IMR-90 (cell line): ENCODE measurements around the gene DOCK4. TPM values are rescaled to one million over a fixed set of nuclear protein-coding genes. Genes with fewer than 3 reads are reported as not detected.

Experiments
- ATAC-seq: fragments of 200-7000 bp; cut with Tn5 transposase; 2 replicates; pipeline ENCODE4 v1.9.1; 2020; ENCODE audit warnings: low read depth, mild to moderate bottlenecking, moderate library complexity
- BruUV-seq: library from RNA; stranded (reverse); fragments of 400-500 nt; replicated peaks from 2 replicates; lab custom pipeline; 2021; lab: Mats Ljungman, UMichigan
- CTCF ChIA-PET: fragments of 300-600 bp; formaldehyde crosslinking; extraction: SDS; loops from one replicate; lab custom pipeline; 2021; ENCODE audit warnings: antibody characterized with exemption; lab: Yijun Ruan, JAX
- POLR2A ChIA-PET: fragments of 300-600 bp; sonication (Branson Sonifier 250); formaldehyde crosslinking; loops from one replicate; lab custom pipeline; 2022; ENCODE audit warnings: antibody characterized with exemption; ENCODE audit not compliant: unreplicated experiment; lab: Charles Lee
- DNase-seq: peaks from one replicate; pipeline ENCODE4 v3.0.0; 2013
- H2AFZ ChIP-seq: replicated peaks from 2 replicates; pipeline ENCODE3; 2013; ENCODE audit warnings: low read length, mild to moderate bottlenecking; ENCODE audit not compliant: poor library complexity
- H2AK5ac ChIP-seq: 2 replicates; pipeline ENCODE4 v1.6.1; 2013; ENCODE audit warnings: low read depth, low read length, inconsistent platforms
- H2AK9ac ChIP-seq: replicated peaks from 2 replicates; pipeline ENCODE3; 2013; ENCODE audit warnings: mild to moderate bottlenecking, low read depth, low read length, moderate library complexity; ENCODE audit not compliant: poor library complexity
- H2BK120ac ChIP-seq: 2 replicates; pipeline ENCODE4 v1.6.1; 2013; ENCODE audit warnings: low read depth, low read length, inconsistent platforms
- H2BK15ac ChIP-seq: 3 replicates; pipeline ENCODE4 v1.6.1; 2013; ENCODE audit warnings: low read depth, low read length, inconsistent platforms
- H2BK20ac ChIP-seq: 2 replicates; pipeline ENCODE4 v1.6.1; 2013; ENCODE audit warnings: low read depth, mild to moderate bottlenecking, inconsistent platforms, low read length, moderate library complexity
- H2BK5ac ChIP-seq: 2 replicates; pipeline ENCODE4 v1.6.1; 2013; ENCODE audit warnings: mild to moderate bottlenecking, low read depth, low read length, inconsistent platforms; ENCODE audit not compliant: poor library complexity, severe bottlenecking
- H3K14ac ChIP-seq: replicated peaks from 2 replicates; pipeline ENCODE4 v1.6.1; 2013; ENCODE audit warnings: low read depth, low read length, inconsistent platforms
- H3K18ac ChIP-seq: 2 replicates; pipeline ENCODE4 v1.6.1; 2013; ENCODE audit warnings: low read depth, low read length, control low read depth
- H3K23ac ChIP-seq: 2 replicates; pipeline ENCODE4 v1.6.1; 2013; ENCODE audit warnings: low read depth, low read length, inconsistent platforms
- H3K27ac ChIP-seq: 2 replicates; pipeline ENCODE4 v1.5.1; 2013; ENCODE audit warnings: mild to moderate bottlenecking, control low read depth, low read length; ENCODE audit not compliant: insufficient read depth
- H3K27me3 ChIP-seq: 2 replicates; pipeline ENCODE4 v1.6.1; 2013; ENCODE audit warnings: low read length; ENCODE audit not compliant: control insufficient read depth, insufficient read depth
- H3K36me3 ChIP-seq: 2 replicates; pipeline ENCODE4 v1.6.1; 2013; ENCODE audit warnings: low read length, mixed read lengths; ENCODE audit not compliant: control insufficient read depth, insufficient read depth
- H3K4ac ChIP-seq: 2 replicates; pipeline ENCODE4 v1.6.1; 2013; ENCODE audit warnings: low read depth, low read length, inconsistent platforms
- H3K4me1 ChIP-seq: 2 replicates; pipeline ENCODE4 v1.6.1; 2013; ENCODE audit warnings: low read length, mixed read lengths; ENCODE audit not compliant: control insufficient read depth, insufficient read depth
- H3K4me2 ChIP-seq: 2 replicates; pipeline ENCODE4 v1.6.1; 2013; ENCODE audit warnings: low read depth, mild to moderate bottlenecking, control low read depth, low read length, moderate library complexity
- H3K4me3 ChIP-seq: 2 replicates; pipeline ENCODE4 v1.5.1; 2013; ENCODE audit warnings: low read depth, mild to moderate bottlenecking, control low read depth, low read length, moderate library complexity; ENCODE audit not compliant: insufficient read depth
- H3K56ac ChIP-seq: 2 replicates; pipeline ENCODE4 v1.6.1; 2013; ENCODE audit warnings: low read length, inconsistent platforms; ENCODE audit not compliant: insufficient read depth; ENCODE audit errors: extremely low read depth
- H3K79me1 ChIP-seq, 2 experiments: 2 replicates each; pipeline ENCODE4 v1.6.1; 2013; ENCODE audit warnings: low read length in 2 of 2, inconsistent platforms in 1 of 2, low read depth in 1 of 2
- H3K9ac ChIP-seq: 2 replicates; pipeline ENCODE4 v1.6.1; 2013; ENCODE audit warnings: low read depth, low read length, control low read depth
- H3K9me1 ChIP-seq: 2 replicates; pipeline ENCODE4 v1.6.1; 2013; ENCODE audit warnings: low read length, inconsistent platforms; ENCODE audit not compliant: insufficient read depth
- H3K9me3 ChIP-seq: 2 replicates; pipeline ENCODE4 v1.6.1; 2013; ENCODE audit warnings: low read length; ENCODE audit not compliant: control insufficient read depth, insufficient read depth
- H4K20me1 ChIP-seq: 2 replicates; pipeline ENCODE4 v1.6.1; 2013; ENCODE audit warnings: low read length, inconsistent platforms; ENCODE audit not compliant: insufficient read depth
- H4K5ac ChIP-seq: 2 replicates; pipeline ENCODE4 v1.6.1; 2013; ENCODE audit warnings: mild to moderate bottlenecking, low read depth, low read length, control low read depth
- H4K8ac ChIP-seq, 2 experiments: 2 replicates each; pipeline ENCODE4 v1.6.1; 2013; ENCODE audit warnings: low read depth in 2 of 2, low read length in 2 of 2, control low read depth in 1 of 2, inconsistent platforms in 1 of 2
- H4K91ac ChIP-seq: 2 replicates; pipeline ENCODE4 v1.6.1; 2013; ENCODE audit warnings: low read depth, low read length, inconsistent platforms; ENCODE audit not compliant: insufficient read depth
- BHLHE40 ChIP-seq: fragments of 150-350 bp; IDR thresholded peaks from 2 replicates; pipeline ENCODE4 v1.6.1; 2016; ENCODE audit warnings: mild to moderate bottlenecking, low read depth, low read length
- ELK1 ChIP-seq: fragments of 150-350 bp; IDR thresholded peaks from 2 replicates; pipeline ENCODE4 v1.6.1; 2016; ENCODE audit warnings: low read depth, mild to moderate bottlenecking, low read length, moderate library complexity, borderline replicate concordance
- FOS ChIP-seq: fragments of 150-350 bp; IDR thresholded peaks from 2 replicates; pipeline ENCODE4 v1.6.1; 2016; ENCODE audit warnings: low read depth, low read length
- MAFK ChIP-seq: IDR thresholded peaks from 2 replicates; pipeline ENCODE4 v1.6.1; 2012; ENCODE audit warnings: low read depth, low read length, improper control_type of control experiment
- MAZ ChIP-seq: IDR thresholded peaks from 2 replicates; pipeline ENCODE4 v1.6.1; 2012; ENCODE audit warnings: low read depth, mild to moderate bottlenecking, low read length, improper control_type of control experiment, moderate library complexity, borderline replicate concordance
- MXI1 ChIP-seq: IDR thresholded peaks from 2 replicates; pipeline ENCODE4 v1.6.1; 2012; ENCODE audit warnings: low read depth, mild to moderate bottlenecking, low read length, moderate library complexity, borderline replicate concordance
- NFE2L2 ChIP-seq: fragments of 150-350 bp; IDR thresholded peaks from 2 replicates; pipeline ENCODE4 v1.6.1; 2016; ENCODE audit warnings: low read depth, mild to moderate bottlenecking, low read length
- RAD21 ChIP-seq: IDR thresholded peaks from 2 replicates; pipeline ENCODE4 v1.6.1; 2012; ENCODE audit warnings: low read length, improper control_type of control experiment
- RCOR1 ChIP-seq: IDR thresholded peaks from 2 replicates; pipeline ENCODE4 v1.6.1; 2012; ENCODE audit warnings: mild to moderate bottlenecking, low read length, improper control_type of control experiment; ENCODE audit not compliant: insufficient replicate concordance
- SMC3 ChIP-seq: fragments of 150-350 bp; IDR thresholded peaks from 2 replicates; pipeline ENCODE4 v1.6.1; 2016; ENCODE audit warnings: low read depth, mild to moderate bottlenecking, antibody characterized with exemption, low read length, moderate library complexity
- USF2 ChIP-seq: fragments of 150-350 bp; IDR thresholded peaks from 2 replicates; pipeline ENCODE4 v1.6.1; 2017; ENCODE audit warnings: mild to moderate bottlenecking, antibody characterized with exemption, low read length, low read depth
- WGBS, 2 experiments: methylation state at CpG; one replicate each; pipeline versions ENCODE4 v1.1.5 to v1.1.7; 2013; ENCODE audit warnings: missing lambda C conversion rate in 2 of 2; ENCODE audit not compliant: insufficient read length in 1 of 2; ENCODE audit errors: extremely low coverage in 2 of 2; 5-methylcytosine and 5-hydroxymethylcytosine counted together
- dilution Hi-C: fragments of 300-500 bp; cut with HindIII; formaldehyde crosslinking; loops from one replicate; pipeline ENCODE4 v1.14.3; 2018; ENCODE audit warnings: low sequenced_read_pairs; ENCODE audit not compliant: unreplicated experiment
- in situ Hi-C: fragments of 300-500 bp; cut with MboI; formaldehyde crosslinking; loops from 3 replicates; pipeline ENCODE4 v1.14.3; 2019; ENCODE audit warnings: low sequenced_read_pairs, inconsistent platforms, mixed read lengths
- intact Hi-C: fragments of 100-400 bp; cut with micrococcal nuclease; formaldehyde crosslinking; loops from 2 replicates; pipeline ENCODE4 v1.10.0; 2022
- polyA plus RNA-seq, 3 experiments: library from polyadenylated mRNA; depleted of rRNA; stranded (reverse); fragments of >200 nt; gene quantifications; 2 replicates each; pipeline ENCODE4 v1.2.3, GENCODE V29; 2012; ENCODE audit warnings: low replicate concordance in 1 of 3
- total RNA-seq: library from RNA; depleted of rRNA; stranded (reverse); fragments of >200 nt; gene quantifications from 2 replicates; pipeline ENCODE4 v1.2.3, GENCODE V29; 2012

The DOCK4 gene
- total and polyA plus RNA-seq, 2 of the 4 experiments (the other 2 are of a cell fraction), result 4.4 to 12.2 TPM

- Histone ChIP-seq H2AFZ (no peak overlapping the region), H3K4ac (no peak overlapping the region), H3K4me2 (no peak overlapping the region), H3K23ac (no peak overlapping the region), H4K8ac (no peak overlapping the region), H2BK20ac (no peak overlapping the region), H2AK5ac (no peak overlapping the region), H3K4me1 (peaks cover 3% of the 10 kb centered on the region; the same call in 1 of the 2 replicates), H3K4me3 (no peak overlapping the region), H3K14ac (no peak overlapping the region), H3K79me1 (peaks cover 0 to 3% of the 10 kb centered on the region in 2 experiments; a peak in 1 of 4 replicates), H2BK5ac (no peak overlapping the region), H3K36me3 (peaks cover 13% of the 10 kb centered on the region), H2BK15ac (no peak overlapping the region), H2BK120ac (no peak overlapping the region), H3K9me1 (no peaks in the 10 kb centered on the region; the same call in 1 of the 2 replicates), H3K18ac (no peak overlapping the region), H2AK9ac (no peak overlapping the region), H4K20me1 (no peaks in the 10 kb centered on the region), H3K9me3 (no peaks in the 10 kb centered on the region), H4K5ac (no peak overlapping the region), H3K27ac (no peak overlapping the region), H4K91ac (no peak overlapping the region), H3K9ac (no peak overlapping the region), H3K27me3 (no peaks in the 10 kb centered on the region), H3K56ac (no peak overlapping the region)
- no peak for DNase-seq
- intact Hi-C loops, result loop anchor here (10.0 kb wide), 1 partner anchor 217 kb away; the partner anchor contains the start of genes DOCK4 and ZNF277
- no CpG with 5 or more reads among the region's 1 CpG for WGBS, 2 experiments
- no peak for TF ChIP-seq SMC3
- no peak for TF ChIP-seq MAFK
- no peak for TF ChIP-seq BHLHE40
- TF ChIP-seq NFE2L2, result no peak
- TF ChIP-seq USF2, result no peak
- no peak for TF ChIP-seq RAD21
- TF ChIP-seq RCOR1, result no peak
- no peak for TF ChIP-seq MXI1
- TF ChIP-seq FOS, result no peak
- TF ChIP-seq MAZ, result no peak
- no peak for TF ChIP-seq ELK1
- in situ Hi-C loops, result no loop called here
- ChIA-PET POLR2A (no interaction called here), CTCF (no interaction called here)
- dilution Hi-C loops, result no loop called here
- BruUV-seq, result no TSS peak
- ATAC-seq, result no peak
Measured at GRCh38 chr7:111987886-111988285, 218.3 kb downstream of the DOCK4 start.
